NCI-H2029 treated with DMSO at 0.1 percent for 48 hours (cell line): ENCODE results near the gene GADD45A.
"Not testable (repeated sequence)": the region's sequence is repeated elsewhere in the genome, so short reads cannot be mapped to it uniquely, and the experiment has no call there.

Source experiments
- DNase-seq: peaks from one replicate; lab custom pipeline; 2025; lab: John Stamatoyannopoulos, UW

GADD45A gene

GRCh38 chr1:67721650-67722291, 36.8 kb downstream of the GADD45A start:
- no peak for DNase-seq

GRCh38 chr1:67722292-67722944, 37.4 kb downstream of the GADD45A start:
- DNase-seq, result no peak

GRCh38 chr1:67723126-67723525, 38.1 kb downstream of the GADD45A start:
- no peak for DNase-seq

- no peak for DNase-seq
Observed at GRCh38 chr1:67723620-67724019, 38.6 kb downstream of the GADD45A start.

- DNase-seq, result peak; percentile 68
Observed at GRCh38 chr1:67724928-67725560, 40.0 kb downstream of the GADD45A start.

- no peak for DNase-seq
Observed at GRCh38 chr1:67726224-67726623, 41.2 kb downstream of the GADD45A start.

- DNase-seq, result no peak
Observed at GRCh38 chr1:67729872-67730271, 44.9 kb downstream of the GADD45A start.

GRCh38 chr1:67730312-67730711, 45.3 kb downstream of the GADD45A start:
- not testable (repeated sequence) for DNase-seq

GRCh38 chr1:67731322-67731721, 46.3 kb downstream of the GADD45A start:
- no peak for DNase-seq

GRCh38 chr1:67732750-67733151, 47.8 kb downstream of the GADD45A start:
- no peak for DNase-seq

- no peak for DNase-seq
Observed at GRCh38 chr1:67733681-67734322, 48.8 kb downstream of the GADD45A start.

GRCh38 chr1:67734323-67734690, 49.3 kb downstream of the GADD45A start:
- DNase-seq, result no peak

GRCh38 chr1:67735206-67735605, 50.2 kb downstream of the GADD45A start:
- no peak for DNase-seq

GRCh38 chr1:67735806-67736627, 51.0 kb downstream of the GADD45A start:
- DNase-seq, result peak; percentile 88

- DNase-seq, result no peak
Observed at GRCh38 chr1:67736750-67737149, 51.7 kb downstream of the GADD45A start.

- DNase-seq, result no peak
Observed at GRCh38 chr1:67737875-67738274, 52.9 kb downstream of the GADD45A start.
